GM18909 (cell line): ENCODE data around the gene SLC1A2.

Experiments
- ATAC-seq: cut with Tn5 transposase; IDR thresholded peaks from one replicate; pipeline ENCODE4 v1.9.1; 2021; ENCODE audit warnings: mild to moderate bottlenecking; ENCODE audit not compliant: unreplicated experiment, poor library complexity

The SLC1A2 gene

DNA sequence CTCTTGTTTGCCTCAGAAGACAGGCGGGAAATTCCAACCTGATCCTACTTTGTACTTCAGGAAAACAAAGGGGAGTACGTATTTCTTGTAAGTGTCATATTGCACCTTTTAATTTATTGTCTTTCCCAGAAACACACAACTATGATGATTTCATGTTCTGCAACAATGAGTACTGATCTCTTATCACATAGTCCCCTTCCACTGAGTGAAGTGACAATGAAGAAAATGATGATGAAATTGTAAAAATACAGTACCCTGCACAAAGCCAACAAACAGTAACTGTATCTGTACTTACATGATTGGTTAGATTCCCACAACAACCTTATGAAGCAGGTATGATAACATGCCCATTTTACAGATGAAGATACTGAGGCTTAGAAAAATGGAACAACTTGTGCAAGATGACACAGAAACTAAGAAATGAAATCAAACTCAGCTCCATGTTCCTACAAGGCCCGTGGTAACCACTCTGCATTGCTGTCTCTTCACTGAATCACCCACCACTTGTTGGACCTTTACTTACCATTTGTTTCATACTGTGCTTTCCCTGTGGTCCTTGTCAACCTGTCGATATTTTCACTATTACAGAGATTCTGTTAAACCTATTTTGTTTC lies 37.5 kb downstream of the SLC1A2 start:
- ATAC-seq, result no peak

DNA sequence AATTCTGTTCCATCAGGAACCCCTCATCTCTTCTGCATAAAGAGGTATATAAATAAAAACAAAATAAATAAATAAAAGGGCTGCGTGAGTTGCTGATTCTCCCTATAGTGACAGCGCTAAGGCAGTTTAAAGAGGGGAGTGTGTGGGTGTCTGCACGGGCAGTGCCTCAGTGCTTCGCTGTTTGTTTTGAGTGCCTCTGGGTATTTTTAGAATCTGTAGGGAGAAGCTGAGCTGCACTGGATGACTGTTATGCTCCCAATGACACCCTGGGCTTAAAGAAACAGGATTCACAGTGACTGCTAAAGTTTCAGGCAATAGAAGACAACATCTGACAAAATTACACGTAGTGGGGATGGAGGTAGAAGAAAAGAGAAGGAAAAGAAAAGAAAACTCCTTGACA lies 38.8 kb downstream of the SLC1A2 start:
- ATAC-seq, result no peak

DNA sequence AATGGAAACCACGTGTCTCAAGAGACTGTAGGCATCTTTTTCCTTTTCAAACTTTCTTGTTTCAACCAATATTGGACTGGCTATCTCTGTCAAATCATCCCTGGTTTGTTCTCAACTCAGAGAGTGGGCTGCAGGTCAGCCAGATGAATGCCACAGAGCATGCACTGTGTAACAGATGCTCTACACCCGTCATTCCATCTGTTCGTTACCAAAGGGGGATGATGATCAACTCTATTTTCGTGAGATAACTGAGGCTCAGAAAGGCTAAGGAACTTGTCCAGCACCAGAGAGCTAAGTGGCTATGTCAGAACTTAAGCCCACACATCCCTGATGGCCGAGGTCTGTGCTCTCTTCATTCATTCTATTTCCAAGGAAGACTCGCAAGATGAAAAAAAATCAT lies 42.1 kb downstream of the SLC1A2 start:
- ATAC-seq, result no peak

DNA sequence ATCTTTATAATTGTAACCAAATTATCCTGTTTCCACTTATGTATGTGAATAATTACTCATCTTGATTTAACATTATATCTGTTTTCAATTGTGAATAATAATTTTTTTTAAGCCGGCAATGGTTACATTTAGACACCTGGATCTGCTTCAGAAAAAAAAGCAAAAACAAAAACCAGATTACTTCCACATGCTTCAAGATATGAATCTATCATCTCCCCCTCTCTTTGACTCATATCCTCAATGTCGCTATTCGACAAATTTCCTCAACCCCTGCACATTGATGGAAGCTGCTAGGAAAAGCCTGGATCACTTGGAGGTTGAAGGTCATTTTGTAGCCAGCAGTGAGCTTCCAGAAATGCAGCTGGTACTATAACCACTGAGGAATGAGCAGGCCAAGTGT lies 42.7 kb downstream of the SLC1A2 start:
- ATAC-seq, result no peak

DNA sequence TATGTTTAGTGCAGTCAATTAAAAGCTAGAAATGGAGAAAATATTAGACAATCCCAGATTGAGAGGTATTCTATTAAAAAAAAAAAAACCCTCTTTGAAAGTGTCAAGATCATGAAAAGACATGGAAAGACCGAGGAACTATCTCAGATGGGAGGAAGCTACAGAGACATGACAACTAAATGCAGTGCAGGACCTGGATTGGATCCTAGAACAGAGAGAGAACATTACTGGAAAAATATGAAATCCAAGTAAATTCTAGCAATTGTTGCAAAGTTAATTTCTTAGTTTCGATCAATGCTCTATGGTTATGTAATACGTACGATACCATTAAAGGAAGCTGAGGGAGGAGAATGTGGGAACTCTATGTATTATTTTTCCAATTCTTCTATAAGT lies 43.2 kb downstream of the SLC1A2 start:
- ATAC-seq, result no peak

DNA sequence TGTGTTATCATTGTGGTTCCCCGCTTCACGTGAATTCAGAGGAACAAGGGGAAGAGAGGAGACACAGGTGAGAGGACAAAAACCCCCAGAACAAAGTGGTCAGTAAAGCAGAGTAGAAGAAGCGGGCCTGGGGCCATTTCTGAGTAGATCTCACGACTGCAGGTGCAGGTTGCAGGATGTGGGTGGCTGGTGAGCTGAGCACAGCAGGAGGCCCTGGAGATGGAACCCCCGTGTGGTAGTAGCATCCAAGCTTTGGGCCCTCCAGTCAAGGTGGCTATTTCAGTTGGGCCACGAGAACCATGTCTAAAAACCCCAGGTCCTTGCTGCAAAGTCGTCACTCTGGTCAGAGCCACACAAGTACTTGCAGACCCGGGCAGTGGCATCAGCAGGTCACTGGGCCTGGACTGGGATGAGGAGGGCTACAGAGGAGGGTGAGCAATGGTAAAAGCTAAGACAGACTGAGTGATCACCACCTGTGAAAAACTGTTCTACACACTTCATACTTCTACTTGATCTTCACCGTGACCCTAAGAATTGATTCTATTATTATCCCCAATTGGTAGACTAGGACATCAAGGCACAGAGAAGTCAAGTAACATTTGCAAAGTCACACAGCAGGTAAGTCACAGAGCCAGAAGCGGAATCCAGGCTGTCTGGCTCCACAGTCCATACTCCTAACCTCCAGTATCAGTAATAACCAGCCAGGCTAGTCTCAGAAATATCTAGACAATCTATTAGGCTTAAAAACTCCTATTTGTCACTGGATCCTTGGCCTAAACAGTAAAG lies 43.8 kb downstream of the SLC1A2 start:
- no peak for ATAC-seq

DNA sequence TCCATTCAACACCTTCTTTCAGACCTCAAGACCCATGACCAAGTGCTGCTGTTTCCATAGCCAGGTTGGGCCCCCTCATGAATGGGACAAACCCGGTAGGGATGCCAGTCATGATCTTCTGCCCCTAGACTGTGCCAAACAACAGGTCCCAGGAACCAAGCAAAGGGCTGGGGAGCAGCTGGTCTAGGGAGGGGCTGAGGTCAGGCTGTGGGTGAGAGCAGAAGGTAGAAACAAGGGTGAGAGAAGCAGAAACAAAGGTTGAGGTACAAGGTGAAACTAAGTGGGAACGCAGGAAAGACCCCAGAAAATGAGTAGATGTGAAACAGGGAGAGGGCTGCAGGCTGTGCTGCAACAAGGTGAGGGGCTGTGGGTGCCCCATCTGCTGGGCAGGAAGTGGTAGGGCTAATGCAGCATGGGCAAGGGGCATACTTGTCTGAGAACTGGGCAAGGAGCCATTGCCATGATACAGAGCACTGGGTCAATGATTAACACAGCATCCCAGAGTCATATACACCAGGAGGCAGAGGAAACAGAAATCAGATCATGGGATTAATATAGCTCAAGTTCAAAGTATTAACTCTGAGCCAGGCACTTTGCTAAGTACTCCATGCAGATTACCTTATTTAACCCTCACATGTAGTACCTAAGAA lies 45.9 kb downstream of the SLC1A2 start:
- ATAC-seq, result no peak

DNA sequence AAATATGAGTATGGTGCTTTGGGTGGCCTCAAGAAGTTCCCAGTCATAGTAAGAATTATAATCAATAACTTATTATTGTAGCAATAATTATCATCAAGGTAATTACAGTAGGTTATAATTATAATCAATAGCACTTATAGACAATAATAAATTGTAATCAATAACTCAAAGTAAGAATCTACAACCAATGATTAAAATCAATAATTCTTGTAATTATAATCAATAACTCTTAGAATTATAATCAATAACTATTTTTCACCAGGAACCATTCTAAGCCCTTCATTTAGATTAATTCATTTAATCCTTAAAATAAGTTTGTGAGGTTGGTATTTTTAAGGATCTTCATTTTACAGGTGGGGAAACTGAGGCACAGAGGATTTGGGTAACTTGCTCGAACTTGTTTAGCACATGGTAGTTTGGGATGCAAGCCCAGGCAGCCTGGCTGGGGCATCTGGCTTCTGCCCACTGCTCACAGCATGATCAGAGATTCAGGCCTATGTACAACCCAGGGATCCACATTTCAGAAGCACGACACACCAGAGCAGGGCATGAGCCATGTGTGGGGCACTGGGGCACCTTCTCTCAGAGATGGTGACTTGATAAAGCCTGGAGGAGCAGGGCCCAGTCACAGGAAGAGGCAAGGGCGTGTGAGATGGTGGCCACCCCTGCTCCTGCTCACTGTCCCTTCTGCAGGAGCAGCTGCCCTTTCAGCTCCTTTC lies 46.6 kb downstream of the SLC1A2 start:
- no peak for ATAC-seq

DNA sequence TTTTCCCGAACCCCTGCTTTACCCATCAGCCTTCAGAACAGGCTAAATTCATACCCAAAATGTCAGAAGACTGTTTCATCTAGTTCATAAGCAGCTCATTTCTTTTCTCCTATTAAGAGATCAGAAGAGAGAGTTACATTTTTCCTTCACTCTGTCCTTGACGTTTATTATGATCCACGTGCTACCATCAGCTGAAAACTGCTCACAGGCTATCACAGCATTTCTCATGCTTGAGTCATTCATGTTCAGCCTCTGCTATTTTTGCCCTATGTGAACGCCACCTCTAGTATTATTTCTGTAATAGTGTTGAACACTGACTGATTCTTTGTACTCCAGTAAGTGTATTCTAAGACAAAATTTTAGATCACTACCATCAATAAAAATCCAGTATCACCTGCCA lies 51.9 kb downstream of the SLC1A2 start:
- no peak for ATAC-seq

DNA sequence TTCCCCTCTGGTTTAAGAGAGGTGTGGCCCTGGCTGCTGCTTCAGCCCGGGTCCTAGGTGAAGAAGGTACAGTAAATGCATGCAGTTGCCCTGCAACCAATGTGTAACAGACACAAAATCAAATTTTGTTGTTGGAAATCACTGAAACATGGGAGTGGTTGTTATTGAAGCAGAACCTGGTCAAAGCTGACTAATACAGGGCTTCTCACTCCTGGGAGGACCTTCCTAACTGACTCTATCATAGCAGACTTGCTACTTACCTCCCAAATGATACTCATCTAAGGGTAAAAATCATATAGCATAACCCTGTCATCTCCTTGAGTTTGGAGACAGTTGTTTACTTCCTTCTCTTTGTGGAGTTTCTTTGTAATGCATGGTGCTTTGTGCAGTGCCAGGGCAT lies 52.6 kb downstream of the SLC1A2 start:
- ATAC-seq, result no peak

DNA sequence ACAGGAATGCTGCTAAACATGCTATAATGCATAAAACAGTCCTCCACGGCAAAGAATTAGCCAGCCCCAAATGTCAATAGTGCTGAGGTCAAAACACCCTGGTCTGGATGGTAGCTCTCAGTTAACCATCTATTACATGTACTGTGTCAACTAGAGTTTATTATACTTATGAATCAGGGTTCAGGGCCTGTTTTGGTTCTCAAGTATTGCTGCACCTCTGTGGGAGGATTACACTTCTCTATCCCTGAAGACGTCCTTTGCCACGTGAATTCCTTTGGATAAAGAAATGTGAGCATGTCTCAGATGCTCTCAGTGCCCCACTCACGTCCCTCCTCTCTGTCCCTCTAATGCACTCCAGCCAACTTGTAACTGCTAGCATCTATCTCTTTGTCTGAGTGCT lies 53.4 kb downstream of the SLC1A2 start:
- ATAC-seq, result no peak

DNA sequence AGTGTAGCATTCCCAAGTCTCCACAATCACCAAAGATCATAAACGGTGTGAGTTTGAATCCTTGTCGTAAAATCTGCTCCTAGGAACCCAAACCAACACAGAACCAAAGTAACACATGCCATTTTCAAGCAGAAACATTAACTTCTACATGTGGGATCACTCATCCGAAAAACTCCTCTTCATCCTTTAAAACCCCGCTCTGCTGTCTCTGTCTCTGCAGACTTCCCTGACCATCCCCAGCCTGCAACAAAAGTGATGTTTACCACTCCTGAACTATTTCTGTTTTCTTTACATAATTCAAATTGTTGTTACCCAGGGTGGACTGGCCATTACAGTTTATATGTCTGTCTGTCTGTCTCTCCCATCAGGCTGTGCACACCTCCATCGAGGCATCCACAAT lies 54.0 kb downstream of the SLC1A2 start:
- no peak for ATAC-seq

DNA sequence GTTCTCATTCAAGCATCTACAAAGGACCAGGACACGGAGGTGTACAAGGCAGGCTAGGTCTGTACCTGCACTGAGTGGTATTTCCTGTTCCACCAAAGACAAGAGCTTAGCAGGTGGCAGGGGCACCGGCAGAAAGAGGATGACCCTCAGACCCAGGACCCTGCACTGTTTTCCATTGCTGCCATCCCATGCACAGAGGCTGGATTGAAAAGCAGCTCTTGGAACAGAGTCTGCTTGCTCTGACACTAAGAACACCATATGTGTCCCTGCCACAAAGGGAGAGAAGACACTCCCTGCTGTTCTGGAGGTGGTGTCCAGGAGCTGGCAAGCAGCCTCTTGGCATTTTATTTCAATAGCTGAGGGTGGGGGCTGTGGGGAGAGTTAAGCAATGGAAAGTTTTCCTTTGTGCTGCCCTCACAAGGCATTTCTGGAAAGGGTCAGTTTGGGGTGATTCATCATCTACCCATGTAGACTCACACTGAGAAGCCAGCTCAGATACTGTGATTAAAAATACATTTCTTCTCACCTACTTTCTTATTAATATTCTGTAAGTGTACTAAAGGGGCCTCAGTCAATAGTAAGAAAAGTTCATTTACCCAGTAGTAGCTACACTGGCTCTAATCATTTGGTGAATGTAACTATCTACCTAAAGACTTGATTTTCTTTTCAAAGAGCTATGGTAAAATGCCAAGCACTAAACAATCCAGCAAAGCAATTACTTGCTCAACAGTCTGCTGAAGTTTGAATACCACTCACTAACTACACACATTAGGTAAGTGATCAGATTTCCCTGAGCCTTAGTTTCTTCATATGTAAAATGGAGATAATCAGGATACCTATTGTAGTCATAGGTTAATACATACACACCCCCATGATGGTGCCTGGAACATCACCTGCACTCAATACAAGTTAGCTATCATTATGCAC lies 55.2 kb downstream of the SLC1A2 start:
- ATAC-seq, result no peak

DNA sequence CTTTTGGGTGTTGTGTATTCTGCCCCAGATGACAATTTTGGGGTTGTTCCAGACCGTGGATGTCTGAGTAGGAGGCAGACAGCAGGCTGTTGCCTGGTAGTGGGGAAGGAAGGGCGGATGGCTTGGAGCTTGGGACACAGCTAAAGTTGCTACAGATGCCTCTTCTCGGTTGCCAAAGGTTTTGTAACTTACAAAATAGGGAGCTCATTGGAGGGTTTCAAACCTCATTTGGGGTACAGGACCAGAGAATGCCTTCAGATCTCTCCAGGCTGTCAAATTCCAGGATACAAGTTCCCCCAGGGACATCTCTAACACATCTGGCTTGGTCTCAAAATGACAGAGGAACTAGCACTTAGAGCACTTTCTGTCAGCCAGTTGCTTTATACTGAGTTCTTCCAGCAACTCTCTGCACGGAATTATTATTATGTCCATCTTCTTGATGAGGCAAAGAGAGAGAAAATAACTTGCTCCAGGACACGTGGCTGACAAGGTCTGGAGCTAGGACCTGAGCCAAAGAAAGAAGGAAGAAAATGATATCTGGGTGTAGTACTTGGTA lies 56.0 kb downstream of the SLC1A2 start:
- ATAC-seq, result no peak

DNA sequence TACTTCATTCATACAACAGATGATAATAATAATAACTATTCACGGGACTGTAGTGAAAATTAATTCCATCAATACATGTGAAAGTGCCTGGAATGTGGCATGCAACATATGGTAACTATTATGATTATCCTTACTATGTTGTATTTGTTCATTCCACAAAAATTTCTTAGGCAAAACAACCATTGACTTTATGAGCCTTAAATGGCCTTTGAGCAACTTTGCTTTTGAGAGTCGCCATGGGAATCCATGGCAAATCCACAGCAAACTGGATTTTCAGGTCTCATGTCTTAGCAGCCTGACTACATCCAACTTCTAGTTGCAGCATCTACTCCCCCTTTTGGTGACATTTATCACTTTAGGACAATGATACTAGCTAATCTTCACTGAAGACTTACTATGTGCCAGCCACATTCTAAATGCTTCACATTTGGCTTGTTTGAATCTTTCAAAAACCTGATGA lies 56.8 kb downstream of the SLC1A2 start:
- ATAC-seq, result no peak

DNA sequence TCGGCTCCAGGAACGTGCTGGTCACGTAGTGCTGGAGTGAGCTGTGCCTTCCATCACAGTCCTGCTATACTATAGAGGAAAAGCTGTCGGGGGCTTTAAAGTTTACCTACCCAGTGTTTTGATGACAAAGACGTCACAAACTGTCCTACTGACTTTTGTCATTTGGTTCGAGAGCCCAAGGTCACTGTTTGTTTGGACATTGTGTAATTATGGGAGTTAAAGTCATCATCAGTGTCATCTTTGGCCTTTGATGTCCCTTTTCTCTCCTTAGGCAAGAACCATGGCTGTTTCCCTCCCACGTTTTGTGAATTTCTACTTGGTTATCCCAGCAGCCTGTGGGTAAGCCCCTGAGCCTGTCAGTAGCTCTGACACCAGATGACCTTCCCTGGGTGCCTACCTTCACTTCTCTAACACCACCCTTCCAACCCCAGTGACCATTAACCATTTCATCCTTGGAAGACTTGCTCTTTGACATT lies 59.3 kb downstream of the SLC1A2 start:
- ATAC-seq, result no peak

DNA sequence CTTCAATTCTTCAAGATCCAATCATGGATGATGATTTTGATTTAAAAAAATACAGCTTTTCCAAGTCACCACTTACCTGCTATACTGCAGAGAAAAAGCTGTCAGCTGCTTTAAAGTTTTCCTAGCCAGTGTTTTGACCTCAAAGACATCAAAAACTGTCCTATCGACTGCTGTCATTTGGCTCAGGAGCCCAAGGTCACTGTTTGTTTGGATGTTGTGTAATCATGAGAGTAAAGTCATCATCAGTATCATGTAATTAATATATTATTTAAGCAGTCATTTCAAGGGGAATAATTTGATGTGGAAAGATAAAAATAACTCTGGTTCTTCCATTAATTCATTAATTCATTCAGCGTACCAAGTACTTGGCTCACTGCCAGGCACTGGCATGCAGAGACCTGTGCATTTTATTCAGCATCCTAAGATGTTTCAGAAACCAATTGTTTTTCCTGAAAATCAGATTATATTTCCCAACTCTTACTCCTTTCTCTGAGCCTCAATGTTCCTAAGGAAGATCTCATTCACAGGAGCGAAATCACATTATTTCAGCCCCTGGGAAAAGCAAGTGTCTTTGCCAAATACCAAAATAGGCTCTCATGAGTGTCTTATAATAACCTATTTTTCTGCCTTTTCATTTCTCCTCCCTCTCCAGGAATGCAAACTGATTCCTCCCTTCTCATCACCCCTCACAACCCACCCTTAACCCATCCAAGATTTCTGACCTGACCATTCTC lies 59.9 kb downstream of the SLC1A2 start:
- ATAC-seq, result no peak

DNA sequence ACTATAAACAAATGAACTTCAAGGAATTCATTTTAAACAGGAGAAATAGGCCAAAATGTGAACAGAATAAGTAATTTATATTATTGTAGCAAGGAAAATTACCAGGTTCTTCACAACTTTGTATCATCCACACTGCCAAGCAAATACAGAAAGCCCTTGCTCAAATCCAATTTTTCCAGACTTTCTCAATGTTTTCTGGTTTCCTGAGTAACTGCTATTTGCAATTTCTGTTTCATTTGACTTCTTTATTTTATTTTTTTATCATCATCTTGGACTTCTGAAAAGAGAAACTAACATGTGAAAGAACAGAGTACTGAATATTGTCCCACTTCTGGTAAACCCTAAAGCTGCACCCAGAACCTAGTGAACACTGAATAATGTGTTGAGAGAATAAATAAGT lies 61.0 kb downstream of the SLC1A2 start:
- ATAC-seq, result no peak

DNA sequence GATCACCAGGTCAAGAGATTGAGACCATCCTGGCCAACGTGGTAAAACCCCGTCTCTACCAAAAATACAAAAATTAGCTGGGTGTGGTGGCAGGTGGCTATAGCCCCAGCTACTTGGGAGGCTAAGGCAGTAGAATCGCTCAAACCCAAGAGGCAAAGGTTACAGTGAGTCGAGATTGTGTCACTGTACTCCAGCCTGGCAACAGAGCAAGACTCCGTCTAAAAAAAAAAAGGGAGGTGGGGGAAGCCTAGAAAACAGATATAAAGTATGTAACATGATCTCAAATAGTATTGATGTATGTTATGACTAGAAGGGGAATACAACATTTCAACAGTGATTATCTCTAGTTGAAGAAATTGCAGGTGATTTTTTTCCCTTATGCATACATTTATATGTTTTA lies 61.4 kb downstream of the SLC1A2 start:
- no peak for ATAC-seq
